HG03571 (cell line): ENCODE data around the gene MAP3K5.
"Not testable (repeated sequence)": the region's sequence is repeated elsewhere in the genome, so short reads cannot be mapped to it uniquely, and the experiment has no call there.

Source experiments
- ATAC-seq: cut with Tn5 transposase; IDR thresholded peaks from one replicate; pipeline ENCODE4 v1.9.1; 2021; ENCODE audit not compliant: unreplicated experiment

MAP3K5 gene

GRCh38 chr6:136774228-136775041, 17.8 kb downstream of the MAP3K5 start:
- no peak for ATAC-seq

- ATAC-seq = no peak
Measured at GRCh38 chr6:136773473-136773796, 18.8 kb downstream of the MAP3K5 start.

DNA sequence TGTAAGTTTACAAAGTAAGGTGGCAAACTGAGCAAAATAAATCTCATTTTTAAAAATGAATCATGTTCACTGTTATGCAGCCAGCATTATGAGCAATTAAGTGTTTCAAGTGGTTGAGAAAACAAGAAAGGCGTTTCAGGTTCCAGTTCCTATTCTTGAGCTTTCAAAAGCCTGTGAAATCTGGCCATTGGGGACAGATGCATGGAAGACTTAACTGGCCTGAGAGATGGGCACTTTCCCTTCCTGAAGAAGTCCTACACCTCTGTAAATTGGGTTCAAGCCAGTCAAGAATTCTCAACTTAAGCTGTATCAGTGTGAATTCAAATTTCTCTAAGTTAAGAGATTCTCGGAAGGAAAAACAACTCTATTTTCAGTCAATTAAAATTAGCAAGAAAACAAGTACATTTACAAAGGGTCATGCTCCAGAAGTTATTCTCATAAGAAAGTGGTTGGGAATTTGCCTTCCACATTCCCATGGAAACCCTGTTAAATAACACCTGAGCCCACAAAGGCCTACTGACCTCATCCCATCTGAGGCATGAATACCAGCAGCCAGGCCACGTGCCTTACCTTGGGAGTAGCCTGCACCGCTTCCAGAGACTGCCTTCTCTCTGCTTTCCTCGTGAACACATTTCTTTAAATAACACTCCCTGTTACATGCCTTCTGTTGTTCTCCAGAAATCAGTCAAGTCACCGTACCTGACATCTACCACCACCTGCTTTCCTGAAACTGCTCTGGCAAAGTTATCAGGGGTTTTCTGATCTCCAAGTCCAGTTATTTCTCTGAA, 19.4 kb downstream of the MAP3K5 start:
- peak; percentile 67 for ATAC-seq

- no peak for ATAC-seq
Measured at GRCh38 chr6:136771306-136771705, 21.0 kb downstream of the MAP3K5 start.

- ATAC-seq = no peak
Measured at GRCh38 chr6:136769759-136770158, 22.5 kb downstream of the MAP3K5 start.

GRCh38 chr6:136769124-136769523, 23.2 kb downstream of the MAP3K5 start:
- no peak for ATAC-seq

DNA sequence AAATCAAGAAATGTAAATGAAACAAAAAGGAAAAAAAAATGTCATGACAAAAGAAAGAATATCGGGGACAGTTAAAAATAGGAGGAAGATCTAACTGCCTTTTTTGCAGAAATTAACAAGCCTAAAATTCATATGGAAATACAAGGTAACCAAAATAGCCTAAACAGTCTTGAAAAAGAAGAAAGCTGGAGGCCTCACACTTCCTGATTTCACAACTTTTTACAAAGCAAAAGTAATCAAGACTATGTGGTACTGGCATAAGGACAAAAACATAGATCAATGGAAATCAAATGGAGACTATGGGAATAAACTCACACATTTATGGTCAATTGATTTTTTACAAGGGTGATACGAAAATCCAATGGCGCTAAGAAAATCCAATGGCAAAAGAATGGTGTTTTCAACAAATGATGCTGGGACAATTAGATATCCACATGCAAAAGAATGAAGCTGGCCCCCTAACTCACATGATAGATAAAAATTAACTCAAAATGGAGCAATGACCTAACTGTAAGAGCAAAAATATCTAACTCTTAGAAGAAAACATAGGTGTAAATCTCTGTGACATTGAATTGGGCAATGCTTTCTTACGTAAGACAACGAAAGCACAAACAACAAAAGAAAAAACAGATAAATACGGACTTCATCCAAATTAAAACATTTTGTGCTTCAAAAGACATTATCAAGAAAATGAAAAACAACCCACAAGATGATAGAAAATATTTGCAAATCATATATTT, 24.5 kb downstream of the MAP3K5 start:
- ATAC-seq = no peak

- no peak for ATAC-seq
Measured at GRCh38 chr6:136767103-136767502, 25.2 kb downstream of the MAP3K5 start.

DNA sequence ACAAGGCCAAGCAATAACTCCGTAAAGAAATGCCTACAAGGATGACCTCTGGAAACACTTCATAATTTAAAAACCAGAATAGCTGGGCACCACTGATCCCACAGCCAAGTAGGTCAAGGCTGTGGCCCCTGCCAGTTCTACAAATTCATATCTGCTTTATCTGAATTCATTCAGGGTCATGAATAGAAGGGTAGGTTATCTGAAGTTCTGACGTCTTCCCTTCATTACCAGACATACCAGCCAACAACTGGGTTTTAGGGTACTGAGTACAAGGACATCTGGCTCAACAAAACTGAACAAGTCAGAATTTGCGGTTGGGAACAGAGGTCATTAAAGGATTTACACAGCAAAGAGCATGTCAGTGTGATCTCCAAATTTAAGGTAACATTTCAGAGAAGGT, 26.0 kb downstream of the MAP3K5 start:
- ATAC-seq = no peak

- ATAC-seq = peak; percentile 45
Measured at GRCh38 chr6:136764517-136764993, 27.7 kb downstream of the MAP3K5 start.

GRCh38 chr6:136763716-136764516, 28.4 kb downstream of the MAP3K5 start:
- ATAC-seq = peak; percentile 32

- ATAC-seq = no peak
Measured at GRCh38 chr6:136763255-136763654, 29.0 kb downstream of the MAP3K5 start.

GRCh38 chr6:136762022-136762975, 30.0 kb downstream of the MAP3K5 start:
- no peak for ATAC-seq

GRCh38 chr6:136761227-136761922, 30.9 kb downstream of the MAP3K5 start:
- ATAC-seq = no peak

- ATAC-seq = not testable (repeated sequence)
Measured at GRCh38 chr6:136760781-136761180, 31.5 kb downstream of the MAP3K5 start.

- no peak for ATAC-seq
Measured at GRCh38 chr6:136757150-136757549, 35.1 kb downstream of the MAP3K5 start.

DNA sequence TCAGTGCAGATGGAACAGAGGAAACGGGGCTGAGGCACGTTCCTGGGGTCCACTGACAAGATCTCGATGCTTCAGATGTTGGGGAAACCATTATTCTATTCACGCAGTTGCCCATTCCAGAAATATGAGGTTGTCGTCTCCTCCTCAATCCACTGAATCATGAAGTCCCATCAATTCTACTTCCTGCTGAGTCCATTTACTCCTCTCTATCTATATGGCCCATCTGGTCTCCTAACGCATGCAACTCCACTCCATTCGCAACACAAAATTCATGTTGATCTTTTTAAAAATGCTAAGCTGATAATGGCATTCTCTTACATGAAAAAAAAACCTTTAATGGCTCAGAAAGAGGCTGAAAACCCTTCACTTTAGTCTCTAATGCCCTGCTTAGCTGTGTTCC, 37.5 kb downstream of the MAP3K5 start:
- no peak for ATAC-seq

DNA sequence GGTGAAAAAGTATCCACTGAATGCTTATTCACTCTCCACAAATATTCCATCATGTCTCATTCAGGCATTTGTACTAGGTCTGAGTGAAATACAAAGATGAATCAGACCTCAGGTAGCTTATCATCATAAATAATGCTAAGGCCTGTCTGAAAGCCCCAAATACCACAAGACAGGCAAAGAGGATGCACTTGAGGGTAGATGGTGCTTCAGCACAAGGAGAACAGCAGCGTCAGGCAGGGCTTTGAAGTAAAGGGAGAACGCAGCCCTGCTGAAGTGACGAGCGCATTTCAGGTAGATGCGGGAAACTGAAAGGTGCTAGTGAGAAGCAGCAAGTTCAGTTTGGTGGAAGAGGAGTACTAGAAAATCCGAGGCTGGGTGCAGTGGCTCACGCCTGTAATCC, 38.7 kb downstream of the MAP3K5 start:
- ATAC-seq = no peak

DNA sequence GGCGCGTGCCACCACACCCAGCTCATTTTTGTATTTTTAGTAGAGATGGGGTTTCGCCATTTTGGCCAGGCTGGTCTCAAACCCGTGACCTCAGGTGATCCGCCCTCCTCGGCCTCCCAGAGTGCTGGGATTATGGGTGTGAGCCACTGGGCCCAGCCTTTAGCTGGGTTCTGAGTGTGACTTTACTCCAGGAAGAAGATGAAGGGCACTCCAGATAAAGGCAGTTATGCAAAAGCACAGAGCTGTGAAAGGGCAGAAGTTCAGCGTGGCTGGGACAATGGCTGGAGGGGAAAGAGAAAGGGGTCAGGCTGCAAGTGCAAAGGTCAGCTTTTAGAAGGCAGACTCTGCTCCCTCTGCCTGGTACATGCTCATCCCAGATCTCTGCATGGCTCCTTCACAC, 39.7 kb downstream of the MAP3K5 start:
- ATAC-seq = no peak
